OCI-LY7 (cell line): ENCODE measurements around the gene PPAN. TPM values are rescaled to one million over a fixed set of nuclear protein-coding genes. Genes with fewer than 3 reads are reported as not detected.
A peak's percentile ranks its signal among the peaks of the same experiment; 100 is the strongest.

Experiments
- BruUV-seq: library from RNA; stranded (reverse); fragments of 400-500 nt; replicated peaks from 2 replicates; lab custom pipeline; 2021; lab: Mats Ljungman, UMichigan
- CTCF ChIA-PET: fragments of 300-600 bp; sonication (Branson Sonifier 250); formaldehyde crosslinking; loops from one replicate; lab custom pipeline; 2022; ENCODE audit warnings: antibody characterized with exemption; ENCODE audit not compliant: unreplicated experiment; lab: Charles Lee
- POLR2A ChIA-PET: fragments of 300-600 bp; sonication (Branson Sonifier 250); formaldehyde crosslinking; loops from one replicate; lab custom pipeline; 2022; ENCODE audit warnings: antibody characterized with exemption; lab: Charles Lee
- DNase-seq: peaks from one replicate; pipeline ENCODE4 v3.0.0-alpha.2; 2015; ENCODE audit warnings: low spot score
- H2AFZ ChIP-seq: fragments of 200-600 bp; sonication (generic), shearing (Covaris generic); 2 replicates; pipeline ENCODE4 v1.6.1; 2014; ENCODE audit warnings: mild to moderate bottlenecking, antibody characterized with exemption, low read length, moderate library complexity
- H3K27ac ChIP-seq: fragments of 200-600 bp; sonication (generic); 2 replicates; pipeline ENCODE4 v1.5.1; 2014; ENCODE audit warnings: mixed run types, low read depth, mild to moderate bottlenecking, moderate library complexity, low read length, inconsistent platforms; ENCODE audit not compliant: poor library complexity, severe bottlenecking
- H3K36me3 ChIP-seq: fragments of 200-600 bp; sonication (generic); 2 replicates; pipeline ENCODE4 v1.6.1; 2014; ENCODE audit warnings: mild to moderate bottlenecking, antibody characterized with exemption, low read length, moderate library complexity, mixed read lengths; ENCODE audit not compliant: insufficient read depth
- H3K4me1 ChIP-seq: fragments of 200-600 bp; sonication (generic); 2 replicates; pipeline ENCODE4 v1.5.1; 2014; ENCODE audit warnings: mild to moderate bottlenecking, low read length; ENCODE audit not compliant: insufficient read depth, poor library complexity, severe bottlenecking
- H3K4me2 ChIP-seq: fragments of 200-600 bp; sonication (generic); 2 replicates; pipeline ENCODE4 v1.6.1; 2014; ENCODE audit warnings: mild to moderate bottlenecking, low read length
- H3K4me3 ChIP-seq: fragments of 200-600 bp; sonication (generic); 2 replicates; pipeline ENCODE4 v1.5.1; 2014; ENCODE audit warnings: mild to moderate bottlenecking, low read depth, low read length; ENCODE audit not compliant: poor library complexity, severe bottlenecking
- H3K79me2 ChIP-seq: fragments of 200-600 bp; sonication (generic); 2 replicates; pipeline ENCODE4 v1.6.1; 2016; ENCODE audit warnings: low read depth, mild to moderate bottlenecking, low read length, moderate library complexity, mixed read lengths; ENCODE audit not compliant: insufficient read depth
- H3K9me2 ChIP-seq: fragments of 200-600 bp; sonication (generic); 2 replicates; pipeline ENCODE4 v1.6.1; 2016; ENCODE audit warnings: mild to moderate bottlenecking, low read length, mixed read lengths; ENCODE audit not compliant: insufficient read depth
- H3K9me3 ChIP-seq: fragments of 200-600 bp; sonication (generic); 2 replicates; pipeline ENCODE4 v1.6.1; 2014; ENCODE audit warnings: mild to moderate bottlenecking, mixed run types, low read length, mixed read lengths
- H4K20me1 ChIP-seq: fragments of 200-600 bp; sonication (generic); 2 replicates; pipeline ENCODE4 v1.6.1; 2014; ENCODE audit warnings: mild to moderate bottlenecking, antibody characterized with exemption, low read length, moderate library complexity, mixed read lengths; ENCODE audit not compliant: insufficient read depth
- EZH2phosphoT487 ChIP-seq: fragments of 200-600 bp; sonication (generic); IDR thresholded peaks from 2 replicates; pipeline ENCODE4 v1.6.1; 2018; ENCODE audit warnings: low read depth, borderline replicate concordance, mild to moderate bottlenecking, mixed run types, antibody characterized with exemption, low read length, moderate library complexity, mixed read lengths
- intact Hi-C: fragments of 100-400 bp; cut with micrococcal nuclease; formaldehyde crosslinking; loops from one replicate; pipeline ENCODE4 v1.10.0; 2022; ENCODE audit not compliant: unreplicated experiment
- total RNA-seq, 2 experiments: library from RNA; depleted of rRNA in 1 of 2; stranded (reverse); fragments of >200 nt in 1 of 2; shearing (Covaris generic) in 1 of 2; gene quantifications; 2 replicates each; pipeline ENCODE4 v1.2.3, GENCODE V29; 2014 to 2022
- TF ChIP-seq, protein P1 (sequence below): fragments of 200-600 bp; sonication (generic); conservative IDR thresholded peaks from 2 replicates; pipeline ENCODE4 v1.5.1; 2014; ENCODE audit warnings: mild to moderate bottlenecking, antibody characterized with exemption, low read length, moderate library complexity, mixed read lengths

PPAN gene
- total RNA-seq, 2 experiments from 2014 or later, result 77.1 to 116 TPM

DNA sequence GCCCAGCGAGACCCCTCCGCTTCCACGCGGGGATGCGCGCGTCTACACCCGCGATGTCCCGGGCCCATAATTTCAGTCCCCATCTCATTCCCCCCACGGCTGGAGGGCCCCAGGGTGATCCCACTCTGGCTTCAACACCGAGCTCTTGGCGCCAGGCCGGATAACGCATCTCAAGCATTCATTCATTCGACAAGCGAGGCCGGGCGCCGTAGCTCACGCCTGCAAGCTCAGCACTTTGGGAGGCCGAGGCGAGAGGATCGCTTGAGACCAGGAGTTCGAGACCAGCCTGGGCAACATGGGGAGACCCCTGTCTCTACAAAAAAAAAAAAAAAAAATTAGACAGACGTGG lies 9.6 kb upstream of the PPAN start:
- Histone ChIP-seq H3K79me2 (no peaks in the 10 kb centered on the region), H3K4me3 (peak overlapping the region; percentile 65), H3K4me1 (peaks cover 42% of the 10 kb centered on the region), H3K4me2 (peak overlapping the region; percentile 84), H4K20me1 (no peaks in the 10 kb centered on the region), H3K36me3 (peaks cover 9% of the 10 kb centered on the region), H3K9me3 (no peaks in the 10 kb centered on the region), H3K9me2 (no peaks in the 10 kb centered on the region), H3K27ac (peak overlapping the region; percentile 56), H2AFZ (peak overlapping the region; percentile 93)
- CTCF ChIA-PET, result interaction anchor here (0.7 kb wide), 1 partner anchor 20 kb away, joined by 5 read pairs; no protein-coding TSS in a partner anchor
- TF ChIP-seq, protein P1, sequence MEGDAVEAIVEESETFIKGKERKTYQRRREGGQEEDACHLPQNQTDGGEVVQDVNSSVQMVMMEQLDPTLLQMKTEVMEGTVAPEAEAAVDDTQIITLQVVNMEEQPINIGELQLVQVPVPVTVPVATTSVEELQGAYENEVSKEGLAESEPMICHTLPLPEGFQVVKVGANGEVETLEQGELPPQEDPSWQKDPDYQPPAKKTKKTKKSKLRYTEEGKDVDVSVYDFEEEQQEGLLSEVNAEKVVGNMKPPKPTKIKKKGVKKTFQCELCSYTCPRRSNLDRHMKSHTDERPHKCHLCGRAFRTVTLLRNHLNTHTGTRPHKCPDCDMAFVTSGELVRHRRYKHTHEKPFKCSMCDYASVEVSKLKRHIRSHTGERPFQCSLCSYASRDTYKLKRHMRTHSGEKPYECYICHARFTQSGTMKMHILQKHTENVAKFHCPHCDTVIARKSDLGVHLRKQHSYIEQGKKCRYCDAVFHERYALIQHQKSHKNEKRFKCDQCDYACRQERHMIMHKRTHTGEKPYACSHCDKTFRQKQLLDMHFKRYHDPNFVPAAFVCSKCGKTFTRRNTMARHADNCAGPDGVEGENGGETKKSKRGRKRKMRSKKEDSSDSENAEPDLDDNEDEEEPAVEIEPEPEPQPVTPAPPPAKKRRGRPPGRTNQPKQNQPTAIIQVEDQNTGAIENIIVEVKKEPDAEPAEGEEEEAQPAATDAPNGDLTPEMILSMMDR, result no peak
- TF ChIP-seq EZH2phosphoT487, result no peak
- DNase-seq, result no peak
- POLR2A ChIA-PET, result interaction anchor here (0.6 to 1.5 kb wide), 4 partner anchors 9 to 501 kb away, joined by 3 to 9 read pairs (median 4); partner anchors contain the start of gene PPAN
- intact Hi-C loops, result no loop called here
- BruUV-seq, result no TSS peak

DNA sequence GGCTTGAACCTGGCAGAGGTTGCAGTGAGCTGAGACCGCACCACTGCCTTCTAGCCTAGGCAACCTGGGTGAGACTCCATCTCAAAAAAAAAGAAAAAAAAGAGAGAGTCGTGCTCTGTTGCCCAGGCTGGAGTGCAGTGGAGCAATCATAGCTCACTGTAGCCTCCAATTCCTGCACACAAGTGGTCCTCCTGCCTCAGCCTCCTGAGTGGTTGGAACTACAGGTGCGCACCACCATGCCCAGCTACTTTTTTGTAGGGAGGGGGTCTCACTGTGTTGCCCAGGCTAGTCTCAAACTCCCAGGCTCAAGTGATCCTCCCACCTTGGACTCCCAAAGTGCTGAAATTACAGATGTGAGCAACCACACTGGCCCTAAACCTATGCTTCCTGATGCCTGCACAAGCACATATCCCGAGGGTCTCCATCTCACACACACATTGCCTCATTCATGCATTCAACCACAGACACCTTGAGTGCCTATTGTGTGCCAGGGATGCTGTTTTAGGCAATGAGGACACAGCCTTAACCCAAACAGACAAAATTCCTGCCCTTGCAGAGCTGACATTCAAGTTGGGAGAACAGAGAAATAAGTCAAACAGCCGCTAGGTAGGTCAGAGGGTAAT lies 5.9 kb upstream of the PPAN start:
- CTCF ChIA-PET, result interaction anchor here (0.6 kb wide), 1 partner anchor 45 kb away, joined by 3 read pairs; no protein-coding TSS in a partner anchor
- no peak overlapping the region for H2AFZ ChIP-seq
- peak overlapping the region; percentile 0 for H3K27ac ChIP-seq
- no peaks in the 10 kb centered on the region for H3K9me3 ChIP-seq
- intact Hi-C loops, result loop anchor here (10.0 kb wide), 2 partner anchors 135 to 305 kb away; partner anchors contain the start of genes CDC37 and S1PR2
- DNase-seq, result no peak
- no peaks in the 10 kb centered on the region for H4K20me1 ChIP-seq
- no peak overlapping the region for H3K4me2 ChIP-seq
- POLR2A ChIA-PET, result interaction anchor here (0.6 to 0.7 kb wide), 2 partner anchors 98 to 108 kb away, joined by 3 to 5 read pairs; no protein-coding TSS in a partner anchor
- no peaks in the 10 kb centered on the region for H3K79me2 ChIP-seq
- peaks cover 62% of the 10 kb centered on the region for H3K4me1 ChIP-seq
- H3K36me3 ChIP-seq, result no peaks in the 10 kb centered on the region
- no peak overlapping the region for H3K4me3 ChIP-seq
- no TSS peak for BruUV-seq
- H3K9me2 ChIP-seq, result no peaks in the 10 kb centered on the region
- TF ChIP-seq, protein P1, result no peak

DNA sequence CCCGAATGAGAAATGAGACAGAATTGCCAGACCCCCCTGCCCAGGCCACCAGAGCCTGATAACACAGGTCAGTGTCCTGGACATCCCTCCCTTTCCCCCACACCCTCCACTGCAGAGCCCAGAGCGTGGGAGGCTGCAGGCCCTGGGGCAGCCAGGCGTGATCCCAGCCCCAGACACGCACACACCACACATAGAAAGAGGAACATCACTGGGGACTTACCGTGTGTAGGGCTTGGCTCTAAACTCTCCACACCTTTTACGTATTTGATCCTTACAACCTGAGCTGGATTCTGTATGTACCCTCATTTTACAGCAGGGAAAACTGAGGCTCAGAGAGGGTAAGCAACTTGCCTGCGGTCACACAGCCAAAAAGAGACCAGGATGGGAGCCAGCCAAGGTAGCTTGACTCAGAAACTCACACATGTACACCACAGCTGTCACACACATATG lies 3.4 kb upstream of the PPAN start:
- H3K4me2 ChIP-seq, result peak overlapping the region; percentile 83
- no peaks in the 10 kb centered on the region for H3K9me2 ChIP-seq
- intact Hi-C loops, result loop anchor here (10.0 kb wide), 2 partner anchors 132 to 302 kb away; partner anchors contain the start of genes CDC37 and S1PR2
- H3K4me1 ChIP-seq, result peaks cover 60% of the 10 kb centered on the region
- H3K27ac ChIP-seq, result peak overlapping the region; percentile 87
- ChIA-PET CTCF (no interaction called here), POLR2A (interaction anchor here (0.6 to 1.3 kb wide), 3 partner anchors 11 to 353 kb away, joined by 3 to 6 read pairs (median 4); no protein-coding TSS in a partner anchor)
- no peak for TF ChIP-seq EZH2phosphoT487
- TF ChIP-seq, protein P1, result no peak
- no peaks in the 10 kb centered on the region for H3K9me3 ChIP-seq
- peak; percentile 62 for DNase-seq
- peaks cover 15% of the 10 kb centered on the region for H3K79me2 ChIP-seq
- peak overlapping the region; percentile 35; the same call in 1 of the 2 replicates for H2AFZ ChIP-seq
- peaks cover 13% of the 10 kb centered on the region for H3K36me3 ChIP-seq
- no peaks in the 10 kb centered on the region for H4K20me1 ChIP-seq
- no TSS peak for BruUV-seq
- peak overlapping the region; percentile 62 for H3K4me3 ChIP-seq
